GM12892 (cell line): ENCODE data around the gene AGMAT.

Experiments used
- POLR2A ChIP-seq: IDR thresholded peaks from 2 replicates; pipeline ENCODE4 v1.6.1; 2011; ENCODE audit warnings: low read depth, low read length, control low read depth
- POLR2AphosphoS5 ChIP-seq: IDR thresholded peaks from 2 replicates; pipeline ENCODE4 v1.6.1; 2011; ENCODE audit warnings: low read depth, low read length, control low read depth
- TAF1 ChIP-seq: IDR thresholded peaks from 2 replicates; pipeline ENCODE4 v1.6.1; 2011; ENCODE audit warnings: low read depth, mild to moderate bottlenecking, control low read depth, low read length, borderline replicate concordance

DNA sequence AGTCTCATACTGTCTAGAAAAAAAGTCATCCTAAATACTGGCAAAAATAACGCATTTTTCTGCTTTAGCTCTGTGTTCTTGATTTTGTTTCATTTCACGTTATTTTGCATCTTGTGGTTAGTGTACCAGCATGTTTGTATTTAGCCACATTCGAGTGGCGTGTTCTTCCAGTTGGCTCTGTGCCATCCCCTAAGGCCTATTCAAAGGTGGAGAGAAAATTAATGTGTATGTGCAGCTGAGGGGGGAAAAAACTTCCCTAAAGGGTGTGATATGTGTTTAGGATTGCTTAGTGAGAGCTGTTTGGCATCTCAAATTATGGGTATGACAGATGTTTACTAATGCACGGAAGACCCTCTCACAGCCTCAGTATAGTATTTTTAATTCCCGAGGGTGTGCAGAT lies 46.1 kb downstream of the AGMAT start:
- TF ChIP-seq POLR2AphosphoS5 (no peak), TAF1 (no peak), POLR2A (no peak)
